Frontal cortex (tissue), 4 donors: ENCODE data around the gene TGFBR3. TPM values are rescaled to one million over a fixed set of nuclear protein-coding genes. Genes with fewer than 3 reads are reported as not detected.
"Not testable (repeated sequence)": the region's sequence is repeated elsewhere in the genome, so short reads cannot be mapped to it uniquely, and the experiment has no call there.

Source experiments
- DNase-seq, 2 donors: peaks; one replicate each; pipeline ENCODE4 v3.0.0; 2012; ENCODE audit warnings: low spot score in 2 of 2
- FAIRE-seq: peaks from 2 replicates; lab custom pipeline; 2012; peaks lifted over from hg19 to GRCh38; lab: Jason Lieb, UNC
- total RNA-seq: library from RNA; depleted of rRNA; stranded (reverse); fragments of >200 nt; gene quantifications from one replicate; pipeline ENCODE4 v1.2.3, GENCODE V29; 2014
- donor health status: control.
- donor health status: control.
- donor health status: control.

Gene TGFBR3
- total RNA-seq, 1 donor from 2014 or later = 4.9 TPM

DNA sequence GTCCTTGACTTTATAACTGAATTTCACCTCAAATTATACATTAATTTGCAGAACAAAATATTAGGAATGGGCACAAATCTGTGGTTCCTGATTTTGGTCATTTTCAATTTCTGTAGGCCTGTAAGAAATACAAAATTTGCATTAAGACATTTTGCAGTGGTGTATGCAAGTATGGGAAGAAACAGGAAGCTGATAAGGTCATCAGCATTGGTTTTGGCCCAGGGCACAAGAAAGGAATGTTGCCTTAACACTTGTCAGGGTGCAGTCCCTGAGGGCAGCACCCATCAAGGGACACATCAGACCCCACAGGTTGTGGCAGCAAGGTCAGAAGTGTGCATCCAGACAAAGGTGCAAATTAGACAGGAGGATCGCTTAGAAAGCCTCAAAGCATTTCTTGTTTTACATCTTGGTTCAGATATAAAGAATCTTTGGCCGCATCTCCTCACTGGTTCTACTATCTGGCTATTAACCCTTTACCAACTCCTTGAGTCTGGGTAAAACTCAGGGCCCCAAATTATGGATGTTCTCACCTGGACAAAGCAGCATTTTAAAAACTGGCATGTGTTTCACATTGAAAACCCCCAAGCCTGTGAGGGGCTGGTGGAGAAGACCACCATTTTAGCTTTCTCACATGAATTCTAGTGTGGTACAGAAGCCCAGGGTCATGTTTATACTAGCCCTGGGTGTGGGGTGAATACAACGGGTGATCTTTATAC is 202.9 kb downstream of the TGFBR3 start:
- FAIRE-seq (no peak), DNase-seq (no peak)

DNA sequence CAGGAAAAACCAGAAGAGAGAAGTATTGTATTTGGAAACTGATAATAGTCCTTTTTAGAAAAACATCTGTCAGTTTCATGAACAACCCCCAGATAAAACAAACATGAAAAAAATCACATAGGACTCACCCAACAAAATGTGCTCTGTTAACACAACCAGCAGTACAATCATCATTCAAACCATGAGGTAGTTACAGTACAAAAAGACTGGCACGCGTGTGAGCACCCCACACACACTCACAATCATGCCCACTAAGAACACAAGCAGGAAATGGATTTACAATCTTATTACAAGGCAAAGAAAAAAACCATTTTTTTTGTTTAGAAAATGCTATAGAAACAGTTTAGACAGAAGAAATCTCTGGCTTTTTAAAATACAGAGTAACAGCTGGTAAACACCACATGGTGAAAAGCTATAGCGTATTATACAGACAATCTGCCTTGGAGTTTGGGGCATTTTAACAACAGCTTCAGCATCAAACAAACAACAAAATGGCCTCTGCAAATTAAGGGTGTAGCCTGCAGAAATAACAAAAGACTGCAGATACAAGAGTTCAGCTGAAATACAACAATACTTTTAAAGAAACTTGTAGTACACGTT is 205.3 kb downstream of the TGFBR3 start:
- DNase-seq = no peak
- FAIRE-seq = no peak

DNA sequence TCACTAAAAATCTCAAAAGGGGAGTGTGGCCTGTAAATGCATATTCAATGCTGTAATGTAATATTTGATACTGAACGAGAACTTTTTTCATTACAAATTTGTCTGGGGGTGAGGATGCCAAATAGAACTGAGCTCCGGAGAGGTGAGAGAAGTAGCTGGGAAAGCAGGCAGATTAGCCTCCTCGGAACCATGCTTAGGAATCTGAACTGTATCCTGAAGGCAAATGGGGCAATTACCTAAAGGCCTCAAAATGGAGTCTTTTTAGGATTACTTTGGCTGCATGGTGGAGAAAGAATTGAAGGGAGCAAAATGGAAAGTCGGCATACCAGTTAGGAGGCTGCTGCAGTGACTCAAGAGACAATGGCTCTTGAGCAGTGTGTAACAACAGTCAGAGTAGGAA is 206.5 kb downstream of the TGFBR3 start:
- no peak for DNase-seq
- no peak for FAIRE-seq

DNA sequence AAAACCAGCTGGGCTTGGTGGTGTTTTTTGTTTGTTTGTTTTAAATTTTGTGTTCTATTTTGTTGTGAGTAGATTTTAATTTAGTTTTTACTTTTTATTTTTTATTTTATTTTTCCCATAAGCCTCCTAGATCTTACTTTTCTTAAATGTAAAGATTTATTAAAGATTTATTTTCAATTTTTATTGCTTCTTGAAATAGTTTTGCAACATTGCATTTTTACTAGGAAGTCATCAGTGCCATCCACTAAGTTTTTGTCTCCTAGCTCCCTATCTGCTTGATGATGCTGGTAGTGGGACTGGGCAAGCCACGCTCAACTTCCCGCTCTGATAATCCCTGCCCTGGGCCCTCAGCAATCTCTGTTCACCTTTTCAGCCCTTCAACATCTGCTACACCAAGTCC is 209.9 kb downstream of the TGFBR3 start:
- DNase-seq (no peak), FAIRE-seq (no peak)

DNA sequence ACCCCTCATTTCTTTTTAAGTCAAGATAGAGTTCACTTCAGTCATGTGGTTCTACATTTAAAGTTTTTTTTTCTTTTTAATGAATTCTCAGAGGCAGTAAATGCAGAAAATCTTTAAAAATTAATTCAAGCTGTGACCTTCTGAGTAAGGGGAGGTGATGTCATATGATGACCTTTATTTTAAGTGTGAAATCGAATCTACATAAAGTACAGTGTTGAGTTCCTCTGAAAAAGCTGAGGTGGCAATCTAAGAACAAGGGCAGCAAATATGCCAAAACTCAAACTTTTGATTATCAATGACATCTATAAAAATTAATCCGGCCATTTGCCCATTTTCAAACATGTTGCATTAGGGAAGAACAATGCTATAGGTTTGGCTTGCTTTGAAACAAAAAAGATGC is 211.8 kb downstream of the TGFBR3 start:
- no peak for FAIRE-seq

DNA sequence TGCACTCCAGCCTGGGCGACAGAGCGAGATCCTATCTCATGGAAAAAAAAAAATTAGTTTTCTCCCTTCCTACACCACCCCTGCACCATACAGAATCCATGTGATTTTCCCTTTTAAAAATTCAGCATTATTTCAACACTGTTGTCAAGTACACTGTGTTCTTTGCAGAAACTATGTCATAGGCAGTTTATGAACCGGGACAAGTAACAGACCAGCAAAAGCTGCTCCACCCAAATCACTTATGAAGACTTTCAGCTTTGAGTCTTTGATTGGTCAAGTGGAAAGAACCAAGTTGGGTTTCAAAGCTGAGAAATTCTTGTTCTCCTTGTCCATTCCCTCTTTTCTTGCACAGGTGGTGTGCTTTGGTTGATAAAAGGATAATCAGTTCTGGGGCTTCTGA is 212.3 kb downstream of the TGFBR3 start:
- no peak for FAIRE-seq
- no peak for DNase-seq

More for the DNA sequence above, 211.8 kb downstream of the TGFBR3 start:
- no peak for DNase-seq

DNA sequence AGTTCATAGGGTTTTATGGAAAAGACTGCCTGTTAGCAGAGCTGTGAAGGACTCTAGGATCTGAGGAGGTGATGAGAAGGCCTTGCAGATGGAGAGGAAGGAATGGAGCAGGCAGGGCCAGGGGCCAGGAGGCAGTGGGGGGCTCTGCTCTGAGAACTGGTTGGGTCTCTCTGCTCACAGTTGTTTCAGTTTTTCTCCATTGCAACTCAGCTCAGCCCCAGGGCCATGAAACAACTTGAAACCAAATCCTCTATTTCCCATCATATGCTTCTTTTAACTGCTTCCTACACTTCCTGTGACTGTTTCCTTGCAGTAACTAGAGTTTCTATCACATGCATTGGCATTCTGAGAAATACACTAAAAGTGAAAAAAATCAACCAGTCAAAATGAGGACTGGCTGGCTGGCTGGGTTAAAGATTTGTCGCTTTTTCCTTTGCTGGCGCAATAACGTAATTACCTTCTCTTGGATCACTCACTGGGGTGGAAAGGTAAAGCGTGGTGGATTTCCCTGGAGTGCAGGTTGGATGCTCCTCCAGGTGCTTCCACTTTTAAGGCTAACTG is 213.3 kb downstream of the TGFBR3 start:
- no peak for DNase-seq
- no peak for FAIRE-seq

DNA sequence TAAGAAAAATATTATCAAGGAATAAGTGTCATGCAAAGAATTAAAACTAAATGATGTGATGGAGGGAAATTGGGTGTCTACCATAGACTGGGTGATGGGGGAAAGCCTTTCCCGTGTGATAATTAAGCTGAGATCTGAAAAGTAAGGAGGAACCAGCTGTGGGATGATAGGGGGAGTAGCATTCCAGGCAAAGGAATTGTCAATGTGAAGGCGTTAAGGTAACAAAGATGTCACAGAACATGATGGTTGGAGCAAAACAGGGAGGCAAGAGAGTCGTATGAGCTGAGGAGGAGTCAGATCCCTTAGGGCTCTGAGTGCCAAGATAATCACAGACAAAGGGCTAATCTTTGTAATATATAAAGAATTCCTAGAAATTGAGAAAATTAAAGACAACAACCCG is 215.2 kb downstream of the TGFBR3 start:
- FAIRE-seq (no peak), DNase-seq (no peak)

DNA sequence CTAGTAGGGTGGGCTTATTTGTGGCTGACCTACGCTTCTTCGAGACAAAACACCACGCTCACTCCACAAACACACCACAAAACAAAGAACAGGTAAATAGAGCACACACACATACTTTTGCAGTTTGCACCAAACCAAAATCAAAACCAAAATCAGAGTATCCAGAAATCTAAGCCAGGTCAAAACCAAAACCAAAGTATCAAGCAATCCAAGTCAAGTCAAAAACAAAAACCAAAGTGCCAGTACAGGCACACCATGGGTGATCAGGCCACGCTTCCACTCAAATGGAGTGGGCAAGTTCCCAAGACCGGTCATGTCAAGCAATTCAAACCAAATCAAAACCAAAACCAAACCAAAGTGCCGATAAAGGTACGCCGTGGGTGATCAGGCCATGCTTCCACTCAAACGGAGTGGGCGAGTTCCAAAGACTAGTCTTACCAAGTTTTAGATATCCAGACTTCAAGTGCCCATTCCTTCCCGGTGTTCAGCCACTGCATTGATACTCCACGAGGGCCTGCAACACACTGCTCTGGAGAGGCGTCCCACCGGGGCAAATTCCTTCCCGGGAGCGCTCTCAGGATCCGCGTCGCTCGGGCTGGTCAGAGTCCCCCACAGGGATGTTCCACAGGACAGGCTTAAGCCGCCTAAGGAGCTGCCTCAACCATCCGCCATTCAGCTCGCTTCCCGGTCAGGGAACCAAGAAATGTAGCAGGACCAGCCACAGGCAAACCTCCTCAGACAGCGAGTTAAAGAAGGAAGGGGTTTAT is 216.2 kb downstream of the TGFBR3 start:
- FAIRE-seq = no peak
- no peak for DNase-seq

DNA sequence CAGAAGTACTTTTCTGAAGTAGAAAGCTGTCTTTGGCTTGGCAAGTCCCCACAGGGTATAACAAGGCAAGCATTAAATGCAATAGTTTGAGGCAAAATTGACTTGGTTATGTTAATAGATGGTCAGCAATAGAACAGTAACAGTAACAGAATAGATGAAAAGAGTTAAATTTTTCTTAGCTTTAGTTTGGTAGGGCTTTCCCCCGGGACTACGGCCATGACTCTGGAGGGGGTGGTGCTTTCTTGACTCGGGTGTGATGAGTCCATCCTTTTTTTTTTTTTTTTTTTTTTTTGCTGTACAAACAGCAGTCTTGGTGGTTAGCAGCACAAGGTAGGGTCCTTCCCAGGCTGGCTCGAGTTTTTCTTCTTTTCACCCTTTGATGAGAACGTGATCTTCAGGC is 219.3 kb downstream of the TGFBR3 start:
- FAIRE-seq, DNase-seq: not testable (repeated sequence)

DNA sequence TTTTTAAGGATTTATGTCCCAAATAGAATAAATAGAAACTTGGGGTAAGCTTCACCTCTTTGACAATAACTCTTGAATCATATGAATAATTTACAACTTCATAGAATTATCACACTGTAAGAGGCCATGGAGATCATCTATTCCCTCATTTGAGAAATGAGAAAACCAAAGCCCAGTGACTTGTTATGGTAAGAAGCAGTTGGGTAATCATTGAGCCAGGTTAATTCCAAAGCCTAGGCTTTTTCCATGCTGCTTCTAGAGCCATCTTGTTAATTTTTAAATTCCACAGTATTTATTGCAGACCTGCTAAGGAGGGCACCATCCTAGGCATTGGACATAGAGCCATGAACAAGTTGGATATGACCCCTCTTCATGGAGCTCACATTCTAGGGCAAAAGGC is 224.8 kb downstream of the TGFBR3 start:
- FAIRE-seq (no peak), DNase-seq (no peak)

DNA sequence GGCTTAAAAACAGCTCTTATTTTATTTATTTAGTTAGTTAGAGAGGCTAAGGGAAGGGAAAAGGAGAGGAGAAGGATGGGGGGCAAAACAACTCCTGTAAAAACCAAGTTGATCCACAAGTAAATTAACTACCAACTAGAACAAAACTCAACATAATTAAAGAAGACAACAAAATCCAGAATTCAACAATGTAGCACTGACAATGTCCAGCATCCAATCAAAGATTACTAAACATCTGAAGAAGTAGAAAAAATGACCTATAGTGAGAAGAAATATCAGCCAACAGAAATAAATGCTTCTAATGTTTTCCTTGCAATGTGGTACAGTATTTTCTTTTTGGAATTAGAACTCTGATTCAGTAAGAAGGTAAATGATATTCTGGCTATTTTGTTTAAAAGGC is 225.2 kb downstream of the TGFBR3 start:
- DNase-seq (no peak), FAIRE-seq (no peak)

DNA sequence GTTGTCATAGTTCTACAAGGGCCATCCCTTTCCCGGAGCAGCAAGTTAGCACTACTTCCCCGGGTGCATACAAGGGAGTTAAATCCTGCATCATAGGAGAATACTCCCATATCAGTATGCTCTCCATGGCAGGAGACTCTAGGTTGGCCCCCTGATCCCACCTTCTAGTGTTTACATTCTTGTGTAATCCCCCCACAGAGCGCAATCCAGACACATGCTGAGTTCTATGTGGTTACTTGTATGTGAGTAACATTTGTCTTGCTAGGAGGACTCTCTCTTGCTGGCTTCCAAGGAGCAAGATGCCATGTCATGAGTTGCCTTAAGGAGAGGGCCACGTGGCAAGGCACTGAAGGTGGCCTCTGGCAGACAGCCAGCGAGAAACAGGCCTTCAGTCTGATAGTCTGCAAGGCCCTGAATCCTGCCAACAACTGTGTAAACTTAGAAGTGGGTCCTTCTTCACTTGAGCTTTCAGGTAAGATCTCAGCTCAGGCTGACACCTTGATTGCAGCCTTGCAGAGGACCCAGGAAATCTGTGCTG is 230.0 kb downstream of the TGFBR3 start:
- FAIRE-seq (no peak), DNase-seq (no peak)

DNA sequence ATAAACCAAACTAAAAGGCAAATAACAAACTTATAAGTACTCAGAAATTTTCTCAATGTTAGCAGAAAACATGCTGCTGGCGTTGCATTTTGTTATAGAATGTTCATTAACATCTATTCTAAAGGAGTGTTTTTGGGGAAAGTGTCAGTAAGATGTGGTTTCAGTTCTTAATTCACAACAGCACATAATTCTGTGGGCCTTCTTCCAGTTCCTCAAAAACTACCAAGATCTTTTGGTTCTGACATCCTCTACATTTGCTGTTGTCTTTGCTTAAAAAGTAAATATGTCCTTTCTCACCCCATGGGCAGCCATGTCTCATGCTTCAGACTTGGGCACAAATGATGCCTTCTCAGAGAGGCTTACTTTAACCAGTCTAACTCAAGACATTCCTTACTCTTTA is 232.8 kb downstream of the TGFBR3 start:
- DNase-seq (no peak), FAIRE-seq (no peak)

DNA sequence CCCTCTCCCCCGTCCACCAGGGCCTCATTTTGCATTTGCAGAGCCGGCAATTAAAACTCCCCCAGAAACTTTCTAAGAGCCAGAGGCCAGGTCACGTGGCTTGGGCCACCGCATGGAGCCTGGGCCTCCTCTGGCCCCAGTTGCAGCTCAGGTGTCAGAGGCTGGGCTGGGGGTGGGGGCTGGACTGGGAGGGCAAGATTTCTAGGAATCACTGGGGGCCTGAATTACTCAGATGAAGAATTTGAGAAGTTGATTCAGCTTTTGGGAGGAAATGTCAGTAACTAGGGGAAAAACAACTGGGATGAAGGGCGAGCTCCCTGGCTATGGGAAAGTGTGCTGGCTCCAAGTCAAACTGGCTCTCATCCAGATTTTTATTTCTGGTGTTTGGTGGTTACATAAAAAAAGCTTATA is 234.3 kb downstream of the TGFBR3 start:
- FAIRE-seq (no peak), DNase-seq (peak in 1 of 2 donors; percentile 6)

DNA sequence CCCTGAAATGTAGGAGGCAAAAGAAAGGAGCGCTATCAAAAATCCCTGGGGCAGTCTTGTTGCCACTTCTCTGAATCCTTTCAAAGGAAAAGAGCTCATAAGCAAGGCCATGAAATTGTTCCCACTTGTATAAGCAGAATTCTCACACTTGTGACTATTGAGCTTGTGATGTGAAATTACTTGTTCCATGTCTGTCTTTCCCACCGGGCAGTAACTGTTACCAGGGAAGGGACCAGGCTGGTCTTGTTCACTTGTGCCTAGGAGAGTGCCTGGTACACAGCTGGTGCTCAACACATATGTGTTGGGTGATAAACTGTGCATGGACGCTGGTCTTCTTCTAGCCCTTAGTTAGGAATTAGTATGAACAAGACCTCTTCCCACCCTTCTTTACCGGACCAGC is 234.7 kb downstream of the TGFBR3 start:
- FAIRE-seq = no peak
- DNase-seq = no peak

DNA sequence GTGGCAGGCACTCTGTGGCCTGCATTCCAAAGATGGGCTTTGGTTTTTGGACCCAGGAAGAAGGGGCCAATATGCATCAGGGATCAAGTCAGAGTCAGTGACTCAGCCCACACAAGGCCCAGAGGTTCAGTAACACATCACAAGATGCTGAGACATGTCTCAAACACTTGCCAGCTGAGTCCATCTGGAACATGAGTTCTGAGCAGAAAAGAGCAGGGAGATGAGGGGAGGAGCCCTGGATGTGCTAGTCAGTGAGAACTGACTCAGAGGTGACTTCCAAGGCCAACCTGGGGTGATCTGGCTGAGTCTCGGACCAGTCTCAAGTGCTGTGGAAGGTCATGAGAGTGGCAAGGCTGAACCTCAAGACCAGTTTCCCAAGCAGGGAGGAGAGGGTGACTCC is 235.2 kb downstream of the TGFBR3 start:
- peak in 1 of 2 donors; percentile 8 for DNase-seq
- no peak for FAIRE-seq

DNA sequence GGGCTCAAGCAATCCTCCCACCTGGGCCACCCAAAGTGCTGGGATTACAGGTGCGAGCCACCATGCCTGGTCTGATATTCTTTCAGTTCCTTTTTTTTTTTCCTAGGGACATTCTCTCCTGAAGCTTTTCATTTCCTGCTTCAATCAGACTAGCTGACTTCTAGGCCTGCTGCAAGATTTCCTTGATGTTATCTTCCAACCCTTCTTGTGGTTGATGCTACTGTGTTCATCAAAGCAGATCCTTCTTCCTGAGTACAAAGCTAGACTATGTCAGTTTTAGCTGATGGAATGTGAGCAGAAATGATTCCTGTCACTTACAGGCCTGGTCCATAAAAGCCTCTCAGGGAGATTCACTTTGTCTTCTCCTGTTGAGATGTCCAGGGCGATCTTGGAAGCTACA is 238.9 kb downstream of the TGFBR3 start:
- DNase-seq (no peak), FAIRE-seq (no peak)

DNA sequence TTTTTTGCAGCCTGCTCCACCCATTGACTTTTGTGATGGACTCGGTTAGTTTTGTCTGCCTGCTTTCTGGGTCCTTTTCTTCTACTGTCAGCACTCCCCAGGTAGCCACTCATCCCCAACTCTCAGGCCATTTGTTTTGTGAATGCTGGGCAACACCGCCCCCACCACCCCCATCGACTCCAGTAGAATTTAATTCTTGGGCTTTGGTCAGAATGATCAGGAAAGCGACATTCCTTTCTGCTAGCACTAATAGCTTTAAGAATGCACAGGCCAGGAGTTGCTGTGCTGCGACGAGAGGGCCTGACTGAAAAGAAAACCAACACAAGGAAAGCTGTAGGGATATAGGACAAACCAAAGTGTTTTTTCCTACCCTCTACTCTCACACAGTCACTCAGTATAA is 240.9 kb downstream of the TGFBR3 start:
- FAIRE-seq = no peak
- no peak for DNase-seq

DNA sequence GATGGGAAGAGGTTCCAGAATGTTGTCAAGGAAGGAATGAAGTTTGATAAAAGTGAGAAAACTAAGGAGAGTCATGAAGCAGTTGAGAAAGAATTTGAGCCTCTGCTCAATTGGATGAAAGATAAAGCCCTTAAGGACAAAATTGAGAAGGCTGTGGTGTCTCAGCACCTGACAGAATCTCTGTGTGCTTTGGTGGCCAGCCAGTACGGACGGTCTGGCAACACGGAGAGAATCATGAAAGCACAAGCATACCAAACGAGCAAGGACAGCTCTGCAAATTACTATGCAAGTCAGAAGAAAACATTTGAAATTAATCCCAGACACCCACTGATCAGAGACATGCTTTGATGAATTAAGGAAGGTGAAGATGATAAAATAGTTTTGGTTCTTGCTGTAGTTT is 242.5 kb downstream of the TGFBR3 start:
- FAIRE-seq = no peak

More for the DNA sequence above, 242.5 kb downstream of the TGFBR3 start:
- DNase-seq = no peak
